GM21717 (cell line): ENCODE measurements around the gene MARCHF3.
"Not testable (repeated sequence)": the region's sequence is repeated elsewhere in the genome, so short reads cannot be mapped to it uniquely, and the experiment has no call there.

Source experiments
- ATAC-seq: cut with Tn5 transposase; IDR thresholded peaks from one replicate; pipeline ENCODE4 v1.9.1; 2021; ENCODE audit warnings: mild to moderate bottlenecking, moderate library complexity; ENCODE audit not compliant: unreplicated experiment

MARCHF3 gene, protein sequence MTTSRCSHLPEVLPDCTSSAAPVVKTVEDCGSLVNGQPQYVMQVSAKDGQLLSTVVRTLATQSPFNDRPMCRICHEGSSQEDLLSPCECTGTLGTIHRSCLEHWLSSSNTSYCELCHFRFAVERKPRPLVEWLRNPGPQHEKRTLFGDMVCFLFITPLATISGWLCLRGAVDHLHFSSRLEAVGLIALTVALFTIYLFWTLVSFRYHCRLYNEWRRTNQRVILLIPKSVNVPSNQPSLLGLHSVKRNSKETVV

DNA sequence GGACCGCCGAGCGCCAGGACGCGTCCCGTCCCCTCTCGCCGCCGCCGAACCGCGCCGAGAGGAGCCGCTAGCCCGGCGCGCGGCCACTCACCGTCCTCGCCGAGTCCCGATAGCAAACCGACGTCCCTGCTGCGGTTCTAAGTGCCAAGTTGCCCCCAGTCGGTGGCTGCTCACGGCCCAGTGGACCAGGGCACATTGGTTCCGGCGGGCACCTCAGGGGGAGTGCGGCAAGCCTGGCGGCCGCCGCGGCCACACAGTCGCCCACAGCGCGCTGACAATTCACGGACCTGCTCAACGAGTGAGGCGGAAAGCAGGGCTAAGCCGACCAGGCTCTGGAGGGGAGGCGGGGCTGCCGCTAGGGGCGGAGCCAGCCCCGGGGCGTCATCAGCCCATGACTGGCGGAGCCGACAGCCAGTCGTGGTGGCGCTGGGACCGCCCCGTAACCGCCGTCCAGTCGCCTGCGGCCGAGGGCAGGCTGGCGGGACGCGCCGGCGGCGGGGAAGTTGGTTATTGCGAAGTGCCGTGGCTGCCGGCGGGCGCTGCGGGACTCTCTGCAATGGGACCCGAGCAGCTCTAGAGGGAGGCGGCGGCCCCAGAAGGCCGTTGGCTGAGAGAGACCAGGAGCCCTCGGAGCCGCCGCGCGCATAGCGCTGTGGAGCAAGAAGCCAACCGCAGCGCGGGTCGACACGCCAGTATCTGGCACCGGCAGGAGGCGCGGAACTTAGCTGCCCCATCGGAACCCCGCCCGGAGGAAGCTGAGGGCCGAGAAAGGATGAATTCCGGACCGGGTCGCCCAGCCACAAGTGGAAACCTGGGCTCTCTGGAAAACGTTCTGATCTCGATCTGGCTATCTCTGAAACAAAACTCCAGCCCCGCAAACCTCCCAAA lies at the start of gene MARCHF3:
Gene MARCHF3 (minus strand): TSS at position 300 of the 888 bp plus-strand sequence. CDS start 112,387 bp downstream, outside the sequence.
- ATAC-seq, result peak; percentile 98

DNA sequence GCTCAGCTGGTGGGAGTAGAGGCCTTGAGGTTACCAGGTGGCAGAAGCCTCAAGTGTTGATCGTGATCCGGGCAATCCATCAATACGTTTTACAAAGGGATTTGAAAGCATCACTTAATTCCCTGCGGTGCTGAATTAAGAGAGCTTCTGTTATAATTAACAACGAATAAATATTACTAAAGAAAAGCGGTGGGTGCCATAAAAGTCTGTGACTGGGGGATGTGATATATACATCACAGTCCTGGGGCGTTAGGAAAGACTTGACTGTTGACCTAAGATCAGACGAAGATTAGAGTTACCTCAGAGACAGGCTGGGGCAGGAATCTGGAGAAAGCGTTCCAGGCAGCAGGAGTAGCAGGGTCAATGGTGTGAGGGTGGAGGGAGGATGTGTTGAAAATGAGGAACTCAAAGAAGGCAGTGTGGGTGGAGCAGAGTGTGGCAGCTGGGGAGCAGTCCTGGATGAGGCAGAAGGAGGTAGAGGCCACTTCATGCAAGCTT lies 49.7 kb upstream of the MARCHF3 start:
- ATAC-seq, result no peak

DNA sequence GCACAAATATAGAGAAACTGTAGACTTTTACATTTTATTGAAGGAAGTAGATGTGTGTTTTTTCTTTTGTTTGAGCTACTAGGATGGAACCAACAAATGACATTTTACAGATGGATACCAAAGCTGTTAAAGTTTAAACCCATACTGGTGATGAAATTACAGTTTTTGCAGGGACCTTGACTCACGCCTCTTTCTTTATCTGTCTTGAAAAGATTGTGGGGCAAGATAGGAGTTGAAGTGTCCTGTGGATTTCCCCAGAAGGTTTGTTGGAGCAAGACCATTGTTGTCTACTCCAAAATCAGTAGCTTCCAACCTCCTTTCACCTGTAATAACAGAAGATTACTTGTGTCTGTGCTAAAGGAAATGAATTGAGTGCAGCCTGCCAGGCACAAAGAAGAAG lies 47.0 kb upstream of the MARCHF3 start:
- ATAC-seq, result no peak

DNA sequence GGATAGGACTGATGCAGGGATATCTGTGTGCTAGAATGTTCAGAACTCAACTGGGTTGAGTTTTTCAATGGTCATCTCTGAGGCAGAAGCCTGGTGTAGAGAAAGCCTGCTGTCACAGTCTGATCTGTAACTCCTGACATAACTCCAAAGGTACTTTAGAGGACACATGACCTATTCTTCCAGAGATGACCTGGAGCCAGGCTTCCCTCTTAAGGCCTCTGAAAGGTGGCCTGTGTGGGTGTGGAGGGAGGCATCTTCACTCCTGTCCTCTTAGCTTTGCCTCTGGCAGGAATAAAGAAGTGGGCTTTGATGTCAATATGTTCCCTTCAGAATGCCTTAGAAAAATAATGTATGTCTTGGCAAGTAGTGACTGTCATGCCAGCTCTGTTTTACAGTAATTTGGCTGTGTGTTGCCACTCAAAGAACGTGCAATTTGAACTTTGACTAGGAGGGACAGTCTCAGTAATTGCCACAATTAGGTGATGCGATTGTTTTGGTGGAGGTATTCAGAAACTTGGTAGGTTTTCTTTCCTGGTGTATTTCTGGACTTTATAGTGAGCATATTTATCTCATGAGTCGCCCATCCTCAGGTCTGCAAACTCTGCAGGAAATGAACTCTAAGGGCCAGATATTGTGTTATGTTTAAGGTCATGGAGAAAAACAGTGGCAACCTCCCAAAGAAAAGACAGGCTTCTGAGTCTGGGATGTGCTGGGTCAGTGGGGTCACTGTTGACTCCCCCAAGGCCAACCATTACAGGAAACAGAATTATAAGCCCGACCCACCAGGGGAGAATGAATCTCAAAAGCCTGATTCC lies 46.2 kb upstream of the MARCHF3 start:
- ATAC-seq, result no peak

DNA sequence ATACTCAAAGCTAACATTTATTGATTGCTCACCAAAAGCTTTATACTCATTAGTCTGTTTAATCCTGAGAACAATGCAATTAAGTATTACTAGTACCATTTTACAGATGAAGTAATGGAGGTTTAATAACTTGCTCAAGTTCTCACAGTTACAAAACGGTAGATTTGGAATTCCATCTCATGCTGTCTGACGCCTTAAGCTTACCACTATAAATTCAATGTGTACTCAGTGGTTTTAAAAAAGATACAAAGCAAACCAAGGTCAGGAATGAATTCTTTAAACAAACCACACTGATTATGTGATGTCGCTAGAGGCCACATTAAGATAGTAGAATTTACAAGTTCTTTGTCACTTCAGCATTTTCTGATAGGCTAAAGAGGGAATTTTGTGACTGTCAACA lies 44.1 kb upstream of the MARCHF3 start:
- ATAC-seq, result no peak

DNA sequence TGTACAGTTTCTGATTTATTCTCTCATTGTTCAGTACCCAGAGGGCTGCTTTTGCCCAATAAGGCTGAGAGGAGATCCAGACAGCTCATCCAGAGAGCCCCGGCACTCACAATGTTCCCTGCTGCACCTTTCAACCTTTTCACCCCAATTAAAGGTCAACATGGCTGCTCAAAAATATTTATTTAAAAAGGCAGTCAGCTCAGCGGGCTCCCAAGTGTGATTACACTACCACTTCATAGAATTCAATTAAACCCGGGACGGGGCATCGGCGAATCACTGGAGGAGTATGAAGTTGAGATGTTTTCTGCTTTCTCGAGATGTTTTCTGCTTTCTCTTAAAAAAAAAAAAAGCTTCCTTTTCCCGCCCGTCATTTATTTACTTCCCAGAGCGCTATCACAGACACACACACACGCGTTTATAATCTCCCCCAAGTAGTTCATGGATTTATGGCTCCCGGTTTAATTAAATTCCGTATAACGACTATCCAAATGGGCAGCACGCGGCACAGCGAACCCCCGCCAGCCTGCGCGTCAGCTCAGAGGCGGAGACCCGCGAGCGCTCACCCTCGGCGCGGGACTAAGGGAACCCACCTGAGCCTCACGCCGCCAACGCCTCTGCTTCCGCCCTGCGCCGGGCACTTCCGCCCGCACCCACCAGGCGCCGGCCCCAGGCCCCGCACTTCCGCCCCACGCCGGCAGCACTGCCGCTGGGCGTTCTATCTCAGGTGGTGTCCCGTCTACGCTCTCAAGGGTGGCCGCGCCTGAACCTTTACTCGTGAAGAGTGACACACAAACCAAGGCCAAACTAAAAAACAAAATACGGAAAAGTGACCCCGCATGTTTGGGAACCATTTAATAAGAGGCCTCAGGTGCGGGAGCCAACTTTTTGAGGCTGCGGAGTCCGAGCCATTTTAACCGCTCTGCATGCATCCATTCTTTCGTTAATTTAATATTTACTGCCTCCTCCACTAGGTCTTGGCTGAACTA lies 42.8 kb upstream of the MARCHF3 start, which contains the start of gene C5orf63:
Gene C5orf63 (minus strand): TSS at position 642 of the 986 bp plus-strand sequence. CDS start 14,507 bp downstream, outside the sequence.
- peak; percentile 98 for ATAC-seq

DNA sequence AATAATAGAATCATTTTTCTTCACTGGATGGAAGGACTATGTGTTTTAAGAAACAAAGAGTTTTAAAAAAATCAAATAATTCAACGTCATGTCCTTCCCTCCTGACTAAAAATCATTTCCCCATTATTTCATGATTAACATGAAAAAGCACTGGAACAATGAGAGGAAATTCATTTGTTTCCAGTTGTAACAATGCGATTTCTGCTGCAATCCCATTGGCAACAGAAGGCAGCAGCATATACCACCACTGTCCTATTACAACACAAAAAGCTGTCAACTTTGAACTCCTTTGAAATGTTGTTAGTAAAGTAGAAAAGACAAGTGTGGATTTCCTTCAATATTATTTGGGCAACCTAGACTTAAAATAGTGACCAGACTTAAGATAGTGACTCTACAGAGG lies 39.9 kb upstream of the MARCHF3 start:
- ATAC-seq, result no peak

DNA sequence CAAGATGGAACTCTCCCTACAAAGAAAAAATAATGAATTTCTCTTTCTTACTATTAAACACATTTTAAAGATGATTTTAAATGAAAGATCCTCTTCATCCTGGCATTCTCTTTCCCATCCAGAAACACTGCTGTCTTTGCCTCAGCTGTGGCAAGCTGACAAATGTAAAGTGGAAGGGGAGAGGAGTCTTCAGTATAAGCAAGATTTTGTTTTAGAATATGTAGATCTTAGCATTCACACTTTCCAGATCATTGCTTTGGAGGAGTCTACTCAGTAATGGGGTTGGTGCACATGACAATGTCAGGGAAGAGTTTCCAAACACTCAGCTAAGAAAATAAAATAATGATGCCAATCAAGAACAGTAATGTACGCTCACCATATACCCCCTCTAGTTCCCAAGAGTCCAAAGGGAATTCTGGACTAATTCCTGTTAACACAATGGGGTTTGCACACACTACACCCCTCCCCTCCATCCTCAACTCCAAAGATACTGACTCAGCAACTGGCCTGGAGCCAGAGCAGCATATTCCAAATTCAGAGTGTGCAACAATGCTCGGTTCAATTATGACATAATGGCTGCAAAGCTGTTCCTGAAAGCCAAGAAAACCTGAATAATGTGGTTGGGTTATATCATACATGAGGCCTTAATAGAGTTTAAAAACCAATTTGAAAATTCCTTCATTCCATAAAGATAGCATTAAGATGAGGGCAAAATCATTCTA lies 38.3 kb upstream of the MARCHF3 start:
- no peak for ATAC-seq

DNA sequence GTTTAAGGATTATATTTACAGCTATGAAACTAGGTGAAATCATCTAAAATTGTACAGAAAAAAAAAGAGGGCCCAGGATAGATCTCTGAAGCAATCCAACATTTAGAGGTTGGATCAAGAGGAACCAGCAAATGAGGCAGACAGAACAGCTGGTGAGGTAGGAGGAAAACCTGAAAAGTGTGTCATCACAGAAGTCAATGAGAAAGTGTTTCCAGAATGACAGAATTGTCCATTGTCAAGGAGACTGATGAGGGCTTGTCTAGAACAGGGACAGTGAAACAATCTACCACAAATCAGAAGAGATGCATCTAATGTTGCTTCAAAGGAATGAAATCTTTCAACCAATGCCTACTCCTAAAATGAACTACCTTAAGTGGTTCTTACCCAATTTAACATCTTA lies 36.4 kb upstream of the MARCHF3 start:
- no peak for ATAC-seq

DNA sequence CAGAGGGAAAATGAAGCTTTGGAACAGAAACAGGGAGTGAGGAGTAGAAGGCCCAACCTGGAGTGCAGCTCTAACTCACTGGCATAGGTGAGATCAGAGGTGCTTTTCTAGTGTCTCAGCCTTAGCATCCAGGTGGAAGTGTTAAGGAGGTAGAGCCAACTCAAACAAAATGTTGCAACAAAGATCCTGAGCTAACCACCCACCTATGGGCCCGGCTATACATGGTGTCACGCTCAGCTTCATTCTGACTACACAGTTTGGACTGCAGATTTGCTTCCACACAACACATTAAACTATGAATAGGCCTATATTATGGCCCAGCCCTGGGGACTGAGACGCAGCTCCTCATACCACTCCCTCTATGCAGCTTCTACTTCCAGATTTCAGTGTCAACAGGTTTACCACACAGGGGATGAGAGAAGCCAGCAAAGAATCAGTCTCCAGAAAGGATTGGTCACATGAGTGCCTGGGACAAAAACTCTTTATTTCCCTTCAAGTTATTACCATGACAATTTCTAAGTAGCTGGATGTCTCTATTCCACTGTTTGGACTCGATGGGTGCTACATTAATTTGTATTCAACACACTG lies 34.0 kb upstream of the MARCHF3 start:
- ATAC-seq, result no peak

DNA sequence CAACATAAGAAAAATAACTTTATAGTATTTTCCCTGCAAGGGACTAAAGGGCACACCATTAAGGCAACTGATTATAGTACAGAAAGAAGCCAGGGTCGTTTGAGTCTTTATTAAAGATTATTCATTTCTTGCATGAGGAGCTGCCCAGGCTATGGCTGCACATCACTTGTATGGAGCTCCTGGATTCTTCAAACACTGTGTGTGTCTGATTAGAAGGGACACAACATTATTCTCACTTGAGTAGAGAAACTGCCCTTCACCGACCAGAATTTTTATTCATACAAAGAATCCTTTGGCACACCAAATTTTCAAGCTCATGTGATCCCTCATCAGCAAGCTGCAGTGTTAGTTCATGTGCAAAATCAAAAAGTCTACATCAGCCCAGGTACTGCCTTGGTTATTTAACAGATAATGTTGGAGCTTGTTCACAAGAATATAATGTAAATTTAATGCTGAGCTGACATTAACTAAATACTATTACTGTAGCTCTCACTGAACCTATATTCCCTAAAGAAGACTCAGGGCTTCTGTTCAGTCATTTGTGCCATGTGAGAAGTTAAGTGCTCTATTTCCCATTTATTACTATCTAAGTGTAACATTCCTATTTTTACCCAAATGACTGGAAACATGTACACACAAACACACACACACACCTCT lies 33.0 kb upstream of the MARCHF3 start:
- ATAC-seq, result no peak

DNA sequence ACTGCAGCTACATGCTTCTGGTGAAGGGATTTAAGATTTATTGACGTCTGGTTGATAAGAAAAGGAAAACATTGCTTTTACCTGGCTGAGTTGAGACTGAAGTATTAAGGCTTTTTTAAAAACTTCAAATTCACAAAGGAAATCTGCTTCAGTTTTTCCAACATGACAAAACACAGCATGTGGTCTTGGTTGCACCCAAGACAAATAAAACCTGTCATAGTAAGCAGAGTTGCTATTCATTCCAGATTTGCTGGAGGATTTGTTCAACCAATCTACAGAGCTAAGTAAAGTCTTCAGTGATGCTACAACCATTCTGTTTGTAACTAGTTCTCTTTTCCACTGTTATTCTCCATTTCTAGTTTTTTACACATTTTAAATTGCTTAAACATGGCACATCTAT lies 31.6 kb upstream of the MARCHF3 start:
- no peak for ATAC-seq

DNA sequence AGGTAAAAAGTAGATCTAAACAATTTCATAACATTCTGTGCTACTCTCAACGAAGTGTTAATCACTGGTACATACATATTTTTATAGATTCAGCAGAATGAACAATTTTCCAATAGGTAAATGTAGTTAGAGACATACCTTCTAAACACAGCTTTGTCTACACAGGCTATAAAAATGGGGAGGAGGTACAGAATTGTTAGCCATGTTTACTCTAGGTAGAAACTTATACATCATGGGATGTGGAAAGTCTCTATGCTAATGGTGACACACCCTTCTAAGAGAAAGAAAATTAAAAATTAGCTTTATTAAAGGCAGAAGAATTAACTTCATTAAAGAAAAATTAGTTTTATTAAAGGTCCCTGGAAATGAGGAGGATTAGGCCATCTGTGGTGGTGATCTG lies 31.2 kb upstream of the MARCHF3 start:
- no peak for ATAC-seq

DNA sequence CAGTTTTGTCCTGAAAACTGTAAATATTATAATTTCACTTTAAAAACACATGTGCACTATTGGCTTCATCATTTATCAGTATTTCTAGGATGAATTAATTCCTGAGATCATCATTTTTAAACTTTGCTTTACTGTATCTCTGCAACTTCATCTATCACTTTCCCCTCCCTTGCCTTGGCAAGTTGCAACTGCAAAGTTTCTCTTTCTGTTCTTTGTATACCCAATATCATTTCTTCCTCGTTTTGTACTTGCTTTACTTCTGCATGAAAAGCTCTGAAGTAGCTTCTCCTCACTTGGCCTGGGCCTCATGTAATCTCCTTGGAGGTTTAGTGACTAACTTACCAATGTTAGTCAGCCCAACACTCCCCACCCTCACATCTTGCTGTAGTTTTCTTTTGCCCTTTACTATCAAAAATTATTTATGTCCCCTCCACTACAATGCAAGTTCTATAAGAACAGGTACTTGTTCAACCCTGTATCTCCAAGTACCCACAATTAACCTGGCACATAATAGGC lies 30.2 kb upstream of the MARCHF3 start:
- peak; percentile 63 for ATAC-seq

DNA sequence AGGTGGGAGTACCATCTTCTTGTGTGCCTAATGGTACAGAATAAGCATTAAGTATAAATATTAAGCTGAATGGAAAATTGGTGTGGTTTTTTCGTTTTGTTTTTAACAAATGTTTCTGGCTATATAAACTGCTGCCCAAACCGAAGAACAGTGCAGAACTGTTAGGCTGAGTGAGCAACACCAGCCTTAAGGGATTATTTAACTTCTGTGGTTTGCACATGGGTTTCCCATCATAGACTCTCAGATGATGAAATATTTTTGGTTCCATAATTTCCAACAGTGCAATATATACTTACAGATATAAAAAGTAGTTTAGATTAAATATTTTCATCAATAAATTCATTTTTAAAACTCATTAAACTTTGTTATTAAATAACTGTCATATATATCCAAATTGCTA lies 26.5 kb upstream of the MARCHF3 start:
- ATAC-seq, result no peak

DNA sequence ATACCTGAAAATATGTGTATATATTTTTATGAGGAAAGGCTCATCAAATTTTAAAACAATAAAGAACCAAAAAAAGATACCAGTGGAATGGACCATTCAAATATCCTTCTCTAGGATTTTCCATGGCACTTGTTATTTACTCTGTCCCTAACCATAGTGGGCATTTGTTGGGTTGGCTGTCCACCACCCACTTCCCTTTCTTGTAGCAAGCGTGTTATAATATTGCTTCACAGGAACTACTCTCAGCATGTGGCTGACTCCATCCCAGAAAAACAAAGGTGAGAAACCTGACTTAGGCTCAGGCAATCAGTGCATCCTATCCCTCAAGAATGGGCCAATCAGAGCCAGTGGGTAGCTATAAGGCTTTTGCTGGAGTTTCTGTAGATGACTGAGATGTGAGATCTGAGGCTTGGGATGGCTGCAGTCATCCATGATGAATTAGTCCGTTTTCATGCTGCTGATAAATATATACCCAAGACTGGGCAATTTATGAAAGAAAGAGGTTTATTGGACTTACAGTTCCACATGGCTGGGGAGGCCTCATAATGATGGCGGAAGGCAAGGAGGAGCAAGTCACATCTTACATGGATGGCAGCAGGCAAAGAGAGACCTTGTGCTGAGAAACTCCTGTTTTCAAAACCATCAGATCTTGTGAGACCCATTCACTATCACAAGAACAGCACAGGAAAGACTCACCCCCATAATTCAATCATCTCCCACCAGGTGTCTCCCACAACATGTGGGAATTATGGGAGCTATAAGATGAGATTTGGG lies 25.7 kb upstream of the MARCHF3 start:
- no peak for ATAC-seq

DNA sequence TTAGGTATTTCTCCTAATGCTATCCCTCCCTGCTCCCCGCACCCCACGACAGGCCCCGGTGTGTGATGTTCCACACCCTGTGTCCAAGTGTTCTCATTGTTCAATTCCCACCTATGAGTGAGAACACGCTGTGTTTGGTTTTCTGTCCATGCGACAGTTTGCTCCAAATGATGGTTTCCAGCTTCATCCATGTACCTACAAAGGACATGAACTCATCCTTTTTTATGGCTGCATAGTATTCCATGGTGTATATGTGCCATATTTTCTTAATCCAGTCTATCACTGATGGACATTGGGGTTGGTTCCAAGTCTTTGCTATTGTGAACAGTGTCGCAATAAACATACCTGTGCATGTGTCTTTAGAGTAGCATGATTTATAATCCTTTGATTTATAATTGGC lies 23.2 kb upstream of the MARCHF3 start:
- not testable (repeated sequence) for ATAC-seq
